ENCODE results near the gene DVL2.

GRCh38 chr17:7236808-7237207 is 2.5 kb upstream of the DVL2 start:
- TF ChIP-seq, protein P1, sequence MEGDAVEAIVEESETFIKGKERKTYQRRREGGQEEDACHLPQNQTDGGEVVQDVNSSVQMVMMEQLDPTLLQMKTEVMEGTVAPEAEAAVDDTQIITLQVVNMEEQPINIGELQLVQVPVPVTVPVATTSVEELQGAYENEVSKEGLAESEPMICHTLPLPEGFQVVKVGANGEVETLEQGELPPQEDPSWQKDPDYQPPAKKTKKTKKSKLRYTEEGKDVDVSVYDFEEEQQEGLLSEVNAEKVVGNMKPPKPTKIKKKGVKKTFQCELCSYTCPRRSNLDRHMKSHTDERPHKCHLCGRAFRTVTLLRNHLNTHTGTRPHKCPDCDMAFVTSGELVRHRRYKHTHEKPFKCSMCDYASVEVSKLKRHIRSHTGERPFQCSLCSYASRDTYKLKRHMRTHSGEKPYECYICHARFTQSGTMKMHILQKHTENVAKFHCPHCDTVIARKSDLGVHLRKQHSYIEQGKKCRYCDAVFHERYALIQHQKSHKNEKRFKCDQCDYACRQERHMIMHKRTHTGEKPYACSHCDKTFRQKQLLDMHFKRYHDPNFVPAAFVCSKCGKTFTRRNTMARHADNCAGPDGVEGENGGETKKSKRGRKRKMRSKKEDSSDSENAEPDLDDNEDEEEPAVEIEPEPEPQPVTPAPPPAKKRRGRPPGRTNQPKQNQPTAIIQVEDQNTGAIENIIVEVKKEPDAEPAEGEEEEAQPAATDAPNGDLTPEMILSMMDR (IDR thresholded peaks at IDR 0.05): no peak
- no peak for TF ChIP-seq POLR2A (IDR thresholded peaks at IDR 0.05)
